ENCODE results near the gene ARHGAP44.
"Not testable (repeated sequence)": the region's sequence is repeated elsewhere in the genome, so short reads cannot be mapped to it uniquely, and the experiment has no call there.

The ARHGAP44 gene

DNA sequence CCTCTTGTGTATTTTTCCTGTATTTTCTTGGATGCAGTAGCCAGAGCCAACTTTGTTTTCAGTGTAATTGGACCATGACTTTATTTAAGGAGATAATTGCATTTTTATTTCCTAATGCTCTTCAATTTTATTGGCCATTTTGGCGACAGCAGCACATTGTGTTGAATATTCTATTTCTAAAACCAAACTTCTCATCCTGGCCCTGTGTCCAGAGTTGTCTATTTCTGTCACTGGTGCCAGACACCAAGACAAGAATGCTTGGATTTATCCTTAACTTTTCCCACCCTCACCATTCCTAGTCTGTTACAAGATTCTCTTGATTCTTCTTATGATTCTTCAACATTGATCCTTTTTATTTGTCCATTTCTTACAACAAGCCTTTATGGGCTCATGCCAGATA, 37.1 kb downstream of the ARHGAP44 start:
- DNase-seq: no peak

DNA sequence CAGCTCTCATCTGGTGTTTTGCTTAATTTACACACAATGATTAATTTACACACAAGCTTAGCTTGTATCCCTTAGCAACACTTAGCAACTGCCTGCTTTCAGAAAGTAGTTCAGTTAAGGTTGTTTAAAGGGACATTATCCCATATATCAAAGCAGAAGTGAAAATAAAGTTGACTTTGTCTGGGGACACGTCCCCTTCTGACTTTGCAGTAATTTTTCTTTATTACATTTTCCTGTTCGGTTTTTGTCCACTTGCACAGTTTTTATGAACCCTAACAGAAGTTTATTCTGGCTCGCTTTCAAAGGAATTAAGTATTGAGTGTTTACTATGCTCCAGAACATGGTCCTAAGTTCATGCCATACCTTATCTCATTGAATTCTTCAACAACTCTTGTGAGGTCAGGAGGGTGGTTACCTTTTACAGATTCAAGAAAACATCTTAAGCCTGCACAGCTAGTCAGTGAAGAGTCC, 41.5 kb downstream of the ARHGAP44 start:
- DNase-seq: no peak

DNA sequence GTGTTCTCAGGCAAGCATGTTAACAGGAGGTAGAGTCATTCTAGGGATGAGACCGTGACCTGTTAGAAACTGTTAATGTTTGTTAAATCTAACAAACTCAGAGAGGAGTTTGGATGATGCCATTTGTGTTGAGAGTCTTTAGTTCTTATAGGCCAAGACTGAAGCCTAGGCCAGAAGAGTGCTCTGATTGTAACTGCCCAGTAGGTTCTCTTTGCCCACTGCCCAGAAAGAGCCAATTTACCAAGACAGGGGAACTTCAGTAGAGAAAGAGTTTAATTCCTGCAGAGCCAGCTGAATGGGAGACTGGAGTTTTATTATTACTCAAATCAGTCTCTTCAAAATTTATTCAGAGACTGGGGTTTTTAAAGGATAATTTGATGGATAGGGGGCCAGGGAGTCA, 42.5 kb downstream of the ARHGAP44 start:
- no peak for DNase-seq

DNA sequence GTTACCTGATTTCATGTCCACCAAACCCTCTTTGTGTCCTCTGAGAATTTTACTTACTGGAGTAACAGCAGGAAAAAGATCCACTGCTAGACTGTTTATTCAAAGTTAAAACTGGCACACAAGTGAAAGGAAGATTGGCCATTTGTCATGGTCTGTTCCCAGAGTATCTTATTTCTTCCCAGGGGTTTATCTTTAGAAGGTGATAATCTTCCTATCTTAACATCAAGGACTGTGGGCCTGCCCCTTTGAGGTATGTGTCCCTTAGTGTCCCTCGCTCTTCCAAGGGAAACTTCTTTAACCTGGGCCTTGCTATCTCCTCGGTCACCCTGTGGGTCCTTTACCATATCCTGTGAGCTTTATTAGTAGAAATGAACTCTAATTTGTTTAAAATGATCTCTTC, 49.7 kb downstream of the ARHGAP44 start:
- no peak for DNase-seq

DNA sequence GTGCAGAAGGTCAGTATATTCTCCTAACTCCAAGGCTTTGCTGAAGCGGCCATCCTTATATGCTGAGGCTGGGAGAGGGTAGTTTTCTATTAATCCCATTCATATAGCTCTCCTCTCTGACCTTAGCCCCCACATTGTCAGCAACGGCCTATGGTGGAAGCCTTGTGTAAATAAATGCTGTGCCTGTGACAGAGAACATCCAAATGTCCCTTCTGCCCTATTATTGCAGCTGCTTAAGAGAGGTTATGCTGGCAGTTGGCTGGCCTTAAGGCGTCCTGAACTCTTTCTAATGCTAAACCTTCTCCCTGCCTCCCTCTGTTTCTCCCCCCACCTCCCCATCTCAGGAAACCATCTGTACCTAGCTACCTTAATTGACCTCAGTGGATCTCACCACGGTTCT, 53.6 kb downstream of the ARHGAP44 start:
- no peak for DNase-seq

DNA sequence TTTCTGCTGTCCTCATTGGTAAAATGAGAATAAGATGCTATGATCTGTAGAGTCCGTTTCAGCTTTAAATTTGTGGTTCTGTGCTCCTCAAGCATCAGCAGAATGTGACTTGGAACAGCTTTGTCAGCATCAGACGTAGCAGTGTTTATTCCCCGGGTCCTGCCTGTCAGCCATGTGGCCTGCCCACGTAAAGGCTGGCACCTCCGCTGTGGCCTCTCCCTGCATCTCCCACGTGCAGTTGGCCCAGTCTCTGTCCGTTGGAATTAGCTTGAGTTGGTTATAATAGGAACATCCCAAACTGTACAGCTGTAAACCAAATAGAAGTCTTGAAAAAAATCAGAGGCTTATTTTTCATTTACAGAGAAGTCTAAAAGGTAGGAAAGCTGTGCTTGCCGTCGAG, 61.7 kb downstream of the ARHGAP44 start:
- DNase-seq: no peak

DNA sequence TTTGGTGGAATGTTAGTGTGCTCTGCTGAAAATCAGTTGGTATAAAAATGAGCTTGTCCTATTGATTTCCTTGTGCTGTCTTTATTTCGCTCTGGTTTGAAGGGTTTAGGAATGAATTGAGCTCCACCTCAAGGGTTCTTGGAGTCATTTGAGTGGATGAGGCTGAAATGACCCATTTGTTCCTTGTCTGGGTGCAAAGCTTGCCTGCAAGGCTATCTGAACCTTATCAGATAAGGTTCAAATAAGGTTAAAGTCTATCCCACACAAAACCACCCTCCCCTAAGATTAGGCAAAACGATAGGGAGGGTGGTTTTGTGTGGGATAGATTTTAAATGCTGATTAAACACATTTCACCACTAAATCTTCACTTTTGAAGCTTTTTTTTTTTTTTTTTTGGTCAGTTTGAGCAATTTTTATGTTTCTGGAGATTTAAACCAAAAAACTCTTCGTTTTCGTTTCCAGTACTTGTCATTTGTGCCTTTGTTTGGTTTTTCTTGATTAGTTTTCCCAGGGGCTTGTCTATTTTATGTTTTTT, 62.7 kb downstream of the ARHGAP44 start:
- DNase-seq: no peak

DNA sequence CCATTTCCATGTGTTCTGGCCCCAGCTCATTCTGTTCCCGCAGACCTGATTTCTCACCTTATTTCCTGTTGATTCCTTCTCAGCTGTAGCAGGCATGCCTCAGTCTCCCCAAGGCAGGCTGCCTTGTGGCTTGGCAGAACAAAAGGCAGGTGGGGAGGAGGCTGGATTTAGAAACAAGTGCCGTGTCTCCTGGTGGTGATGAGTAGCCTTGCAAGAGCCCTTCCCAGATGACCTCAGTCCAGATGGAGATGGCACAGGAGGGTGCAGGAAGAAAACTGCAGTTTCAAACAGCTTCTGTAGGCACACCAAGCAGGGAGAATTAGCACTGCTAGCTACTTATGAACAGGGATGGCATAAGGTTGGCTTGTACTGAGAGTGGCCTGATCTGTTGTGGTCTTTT, 64.6 kb downstream of the ARHGAP44 start:
- DNase-seq: no peak

DNA sequence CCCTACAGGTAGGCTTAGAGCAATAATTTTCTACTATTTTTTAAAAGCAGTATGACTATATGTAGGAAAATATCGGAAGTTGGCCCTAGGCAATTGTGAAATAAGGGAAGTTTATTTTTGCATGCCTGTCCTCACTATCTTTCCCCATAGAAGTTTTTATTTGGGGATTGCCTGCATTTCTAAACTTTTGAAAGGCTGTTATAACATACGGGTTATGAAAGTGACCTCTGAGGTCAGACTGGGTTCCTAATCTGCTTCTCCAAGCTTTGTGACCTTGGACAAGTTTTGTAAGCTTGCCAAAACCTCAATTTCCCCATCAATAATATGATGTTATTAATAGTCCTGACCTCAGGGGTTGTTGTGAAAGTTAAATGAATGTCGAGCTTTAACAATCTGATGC, 67.1 kb downstream of the ARHGAP44 start:
- no peak for DNase-seq

DNA sequence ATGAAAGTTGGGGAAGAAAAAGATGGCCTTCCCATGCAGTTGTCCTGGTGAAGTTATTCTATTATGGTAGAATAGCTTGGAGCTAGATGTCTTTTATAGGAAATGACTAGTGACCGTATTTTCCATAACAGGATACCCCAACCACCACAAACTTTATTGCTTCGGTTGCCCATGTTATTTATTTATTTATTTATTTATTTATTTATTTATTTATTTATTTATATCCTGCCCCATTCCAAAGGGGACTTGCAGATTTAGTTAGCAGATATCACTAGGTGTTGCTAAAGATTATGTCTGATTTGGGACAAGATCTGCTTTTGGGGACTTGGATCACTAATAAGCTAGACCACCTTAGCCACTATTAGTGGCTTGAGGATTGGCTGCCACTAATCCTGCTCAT, 68.3 kb downstream of the ARHGAP44 start:
- no peak for DNase-seq

DNA sequence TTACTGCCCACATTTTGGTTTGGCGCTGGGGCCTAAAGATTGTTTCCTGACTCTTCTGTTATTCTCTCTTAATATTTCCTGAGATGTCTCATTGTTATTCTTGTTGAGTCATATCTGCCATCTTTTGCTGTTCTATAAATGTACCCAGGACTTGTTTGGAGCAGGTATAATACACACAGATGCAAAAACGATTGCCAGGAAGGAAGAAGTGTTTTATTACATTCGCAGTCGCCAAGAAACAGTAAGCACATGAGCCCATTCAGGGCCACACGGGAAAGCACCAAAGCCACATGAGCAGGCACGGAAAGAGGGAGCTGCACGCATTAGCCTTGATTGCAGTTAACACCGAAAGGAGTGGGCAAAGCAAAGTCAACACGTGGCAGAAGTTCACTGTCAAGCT, 70.2 kb downstream of the ARHGAP44 start:
- DNase-seq: no peak

DNA sequence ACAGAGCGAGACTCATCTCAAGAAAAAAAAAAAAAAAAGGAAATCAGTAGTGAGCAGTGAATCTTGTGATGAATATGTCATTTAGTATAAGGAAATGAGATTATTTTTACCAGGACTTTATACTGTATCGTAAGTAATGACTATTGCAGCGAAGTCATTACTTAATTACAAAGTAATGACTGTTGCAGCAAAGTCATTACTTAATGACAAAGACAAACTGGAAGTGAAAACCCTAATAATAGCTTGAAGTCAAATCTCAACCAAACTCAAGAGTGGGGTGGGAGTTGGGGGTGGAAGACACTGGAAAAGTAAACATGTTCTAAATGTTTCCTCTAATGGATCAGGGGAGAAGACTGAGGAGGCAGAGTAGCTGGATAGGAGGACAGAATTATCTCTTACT, 76.5 kb downstream of the ARHGAP44 start:
- DNase-seq: no peak

DNA sequence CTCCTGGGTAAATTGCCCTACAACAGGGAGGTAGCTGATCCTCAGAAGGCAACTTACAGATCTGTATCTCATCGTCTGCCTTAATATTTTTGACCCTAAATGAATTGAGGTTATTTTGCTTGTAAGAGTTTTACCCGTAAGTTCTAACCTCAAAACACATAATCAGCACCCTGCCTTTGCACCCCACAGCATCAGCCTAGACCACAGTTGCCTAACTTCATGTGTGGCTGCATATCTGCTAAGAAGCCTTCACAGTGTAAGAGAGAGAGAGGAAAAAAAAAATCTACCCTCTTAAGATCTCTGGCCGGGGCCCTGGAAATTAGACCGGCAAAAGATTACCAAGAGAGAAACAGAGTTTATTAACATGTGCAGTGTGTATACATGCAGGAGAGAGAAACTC, 76.9 kb downstream of the ARHGAP44 start:
- no peak for DNase-seq

DNA sequence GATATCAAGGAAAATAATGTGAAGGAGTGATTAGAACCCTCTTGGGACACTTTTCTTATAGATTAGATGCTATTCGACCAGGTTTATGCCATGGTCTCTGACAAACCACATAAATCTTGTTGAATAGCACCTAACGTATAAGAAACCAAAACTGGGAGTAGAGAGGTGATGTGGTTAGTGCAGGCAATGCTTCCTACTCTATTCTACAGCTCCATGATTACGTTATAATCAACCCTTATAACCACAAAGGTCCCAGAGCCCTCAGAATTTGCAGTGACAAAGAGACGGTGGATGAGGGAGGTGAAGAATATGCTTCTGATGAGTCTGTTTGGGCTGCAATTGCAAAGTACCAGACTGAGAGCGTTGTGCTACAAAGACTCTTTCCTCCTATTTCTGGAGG, 78.4 kb downstream of the ARHGAP44 start:
- no peak for DNase-seq

DNA sequence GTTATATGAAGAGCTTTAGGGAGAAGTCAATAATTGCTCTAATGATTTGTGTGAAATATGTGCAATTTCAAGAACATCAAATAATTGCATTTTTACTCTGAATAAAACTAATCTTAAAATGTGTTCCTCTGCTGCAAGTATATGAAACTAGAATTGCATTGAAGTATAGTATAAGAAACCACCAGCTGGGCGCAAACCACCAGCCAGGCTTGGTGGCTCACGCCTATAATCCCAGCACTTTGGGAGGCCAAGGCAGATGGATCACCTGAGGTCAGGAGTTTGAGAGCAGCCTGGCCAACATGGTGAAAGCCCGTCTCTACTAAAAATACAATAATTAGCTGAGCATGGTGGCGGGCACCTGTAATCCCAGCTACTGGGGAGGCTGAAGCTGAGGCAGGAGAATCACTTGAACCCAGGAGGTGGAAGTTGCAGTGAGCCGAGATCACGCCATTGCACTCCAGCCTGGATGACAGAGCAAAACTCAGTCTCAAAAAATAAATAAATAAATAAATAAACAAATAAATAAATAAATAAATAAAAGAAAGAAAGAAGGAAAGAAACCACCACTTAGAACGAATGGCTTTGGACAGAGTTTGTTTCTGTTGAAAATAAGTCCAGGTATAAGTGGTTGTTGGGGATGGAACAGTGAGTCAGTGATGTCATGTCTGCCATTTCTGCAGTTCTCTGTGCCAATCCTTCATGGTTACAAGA, 84.3 kb downstream of the ARHGAP44 start:
- not testable (repeated sequence) for DNase-seq

DNA sequence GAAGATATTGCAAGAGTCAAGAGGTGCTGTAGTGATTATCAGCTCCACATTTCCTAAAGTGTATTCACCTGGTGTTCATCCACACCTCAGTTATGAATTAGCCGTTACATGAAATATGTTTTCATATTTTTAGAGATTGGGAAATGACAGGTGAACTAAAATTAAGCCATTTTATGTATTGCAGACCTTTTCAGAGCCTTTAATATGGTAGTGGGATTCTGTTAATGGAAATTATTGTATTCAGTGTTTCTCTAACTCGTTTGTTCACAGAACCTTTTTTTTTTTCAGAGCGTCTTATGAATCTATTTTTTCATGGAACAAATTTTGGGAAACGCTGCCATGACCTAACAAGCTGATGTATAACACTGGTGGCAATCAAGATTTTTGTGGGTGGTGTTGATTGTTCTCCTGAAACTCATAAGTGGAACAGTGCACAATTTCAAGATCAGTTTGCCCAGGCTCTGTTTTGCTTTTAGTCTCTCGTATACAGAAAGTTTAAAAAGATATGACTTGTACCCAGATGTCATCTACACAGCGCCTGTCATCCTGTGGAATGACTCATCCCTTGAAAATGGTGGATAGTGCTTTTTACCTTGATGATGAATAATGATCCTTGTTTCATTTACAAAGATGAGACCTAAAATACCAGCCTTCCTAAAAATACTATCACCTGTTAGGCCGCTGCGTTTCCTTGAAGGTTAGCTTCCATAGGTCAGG, 88.8 kb downstream of the ARHGAP44 start:
- no peak for DNase-seq

DNA sequence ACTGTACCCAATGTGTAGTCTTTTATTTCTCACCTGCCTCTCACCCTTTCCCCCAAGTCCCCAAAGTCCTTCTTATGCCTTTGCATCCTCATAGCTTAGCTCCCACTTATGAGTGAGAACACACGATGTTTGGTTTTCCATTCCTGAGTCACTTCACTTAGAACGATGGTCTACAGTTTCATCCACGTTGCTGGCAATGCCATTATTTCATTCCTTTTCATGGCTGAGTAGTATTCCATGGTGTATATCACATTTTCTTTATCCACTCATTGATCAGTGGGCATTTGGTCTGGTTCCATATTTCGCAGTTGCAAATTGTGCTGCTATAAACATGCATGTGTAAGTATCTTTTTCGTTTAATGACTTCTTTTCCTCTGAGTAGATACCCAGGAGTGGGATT, 89.8 kb downstream of the ARHGAP44 start:
- DNase-seq: not testable (repeated sequence)

DNA sequence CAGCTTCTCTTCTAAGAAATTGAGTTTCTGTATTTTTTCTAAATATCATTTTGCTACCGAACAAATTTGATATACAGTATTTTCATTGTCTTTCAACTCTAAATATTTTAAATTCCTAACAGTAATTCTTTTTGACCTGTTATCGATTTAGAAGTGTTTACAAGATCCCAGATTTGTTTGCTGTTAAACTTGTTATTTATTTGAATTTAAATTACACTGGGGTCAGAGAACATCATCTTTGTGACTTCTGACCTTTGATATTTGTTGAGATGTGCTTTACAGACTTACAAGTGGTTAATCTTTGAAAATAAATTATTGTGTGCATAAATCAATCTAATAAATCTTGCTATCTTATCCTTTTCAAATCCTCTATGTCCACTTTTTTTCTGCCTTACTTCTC, 94.2 kb downstream of the ARHGAP44 start:
- DNase-seq: no peak

DNA sequence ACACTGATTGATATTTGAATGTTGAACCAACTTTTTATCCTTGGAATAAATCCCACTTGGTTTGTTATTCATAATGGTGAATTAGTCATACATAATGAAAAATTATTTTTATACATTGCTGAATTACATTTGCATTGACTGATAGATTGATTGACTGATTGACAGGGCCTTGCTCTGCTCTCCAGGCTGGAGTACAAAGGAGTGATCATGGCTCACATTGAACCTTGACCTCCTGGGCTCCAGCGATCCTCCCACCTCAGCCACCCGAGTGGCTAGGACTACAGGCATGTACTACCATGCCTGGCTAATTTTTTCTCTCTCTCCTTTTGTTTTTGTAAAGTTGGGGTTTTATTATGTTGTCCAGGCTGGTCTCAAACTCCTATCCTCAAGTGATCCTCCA, 97.8 kb downstream of the ARHGAP44 start:
- no peak for DNase-seq

DNA sequence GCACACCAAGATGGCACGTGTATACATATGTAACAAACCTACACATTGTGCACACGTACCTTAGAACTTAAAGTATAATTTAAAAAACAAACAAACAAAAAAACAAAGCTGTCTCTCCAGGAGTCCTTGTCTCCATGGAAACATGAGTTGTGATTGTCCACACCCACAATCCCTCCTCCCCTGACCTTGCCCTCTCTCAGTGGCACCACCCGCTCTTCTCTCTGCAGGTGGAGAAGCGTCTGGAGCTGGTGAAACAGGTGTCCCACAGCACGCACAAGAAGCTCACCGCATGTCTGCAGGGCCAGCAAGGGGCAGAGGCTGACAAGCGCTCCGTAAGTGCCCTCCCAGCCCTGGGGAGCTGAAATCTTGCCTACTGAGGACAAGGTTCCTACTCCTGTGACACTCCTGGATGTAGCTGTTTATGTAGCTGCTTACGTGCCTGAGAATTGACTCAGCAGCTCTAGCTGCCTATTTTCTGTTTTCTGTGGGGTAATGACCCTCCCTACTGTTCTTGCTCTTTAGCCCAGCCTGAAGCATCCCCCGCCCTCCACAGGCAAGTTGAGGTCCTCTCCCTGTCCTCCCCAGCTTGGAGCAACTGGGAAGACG, 107.0 kb downstream of the ARHGAP44 start:
- DNase-seq: no peak

DNA sequence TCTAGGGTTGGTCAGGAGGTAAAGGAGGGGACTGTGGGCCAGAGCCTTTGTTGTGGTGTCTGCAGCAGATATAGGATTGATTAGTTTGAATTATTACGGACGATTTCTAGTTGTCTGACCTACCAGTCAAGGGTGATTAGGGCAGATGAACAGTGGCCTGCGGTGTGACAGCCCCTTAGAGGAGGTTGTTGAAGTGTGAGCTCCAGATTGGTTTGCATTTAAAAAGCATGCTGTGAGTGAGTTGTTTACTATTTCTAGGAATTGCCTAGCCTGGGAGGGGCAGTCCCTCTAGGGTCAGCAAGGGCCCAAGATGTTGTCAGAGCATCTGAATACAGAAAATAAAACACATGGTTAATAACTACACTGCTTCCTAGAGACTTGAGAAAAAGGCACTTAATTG, 108.8 kb downstream of the ARHGAP44 start:
- no peak for DNase-seq

DNA sequence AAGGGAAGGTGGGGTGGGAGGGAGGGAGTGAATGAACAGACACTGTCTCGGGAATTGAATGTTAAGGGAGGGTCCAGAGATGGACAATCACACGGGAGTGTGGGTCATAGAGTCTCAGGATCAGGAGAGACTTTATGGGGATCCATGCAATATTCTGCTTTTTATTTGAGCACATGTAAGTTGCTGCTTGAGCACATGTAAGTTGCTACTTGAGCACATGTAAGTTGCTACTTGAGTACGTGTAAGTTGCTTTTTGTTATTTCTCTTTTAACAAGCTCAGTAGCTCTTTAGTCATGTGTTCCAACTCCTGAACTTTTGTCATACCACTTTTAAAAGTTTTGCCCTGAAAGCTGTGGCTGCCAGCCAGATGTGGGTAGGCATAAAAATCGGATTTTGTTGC, 110.3 kb downstream of the ARHGAP44 start:
- DNase-seq: no peak

DNA sequence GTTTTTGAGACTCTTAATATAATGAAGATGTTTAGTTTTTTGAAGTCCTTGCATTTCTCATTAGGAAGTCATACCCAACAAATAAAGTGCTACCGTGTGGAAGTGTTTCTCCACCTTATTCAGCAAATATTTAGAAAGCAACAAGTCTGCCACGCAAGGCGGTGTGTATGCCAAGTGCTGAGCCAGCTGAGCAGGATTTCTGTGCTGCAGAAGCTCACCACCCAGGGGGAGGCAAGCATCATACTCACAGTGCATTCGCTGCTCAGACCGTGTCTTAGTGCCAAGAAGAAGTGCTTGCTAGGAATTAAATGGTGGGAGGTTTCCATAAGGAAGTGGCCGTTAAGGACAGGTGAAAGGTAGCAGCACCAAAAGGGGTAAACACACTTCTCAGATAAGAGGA, 111.2 kb downstream of the ARHGAP44 start:
- no peak for DNase-seq

DNA sequence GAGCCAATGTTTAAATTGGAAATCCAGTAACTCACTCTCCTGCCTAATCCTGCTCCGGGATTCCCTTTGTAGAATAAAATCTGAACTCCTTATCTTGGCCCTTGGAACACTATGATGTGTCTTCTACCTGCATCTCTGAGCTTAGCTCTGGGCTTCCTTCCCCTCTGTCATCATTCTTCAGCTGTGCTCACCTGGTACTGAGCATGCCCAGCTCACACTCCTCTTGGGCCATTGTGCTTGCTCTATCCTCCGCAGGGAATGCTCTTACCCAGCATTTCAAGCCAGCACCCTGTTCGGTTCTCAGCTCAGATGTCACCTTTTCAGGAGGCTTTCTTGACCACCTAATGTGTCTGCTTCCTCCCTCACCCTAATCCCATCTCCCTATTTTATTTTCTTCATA, 112.7 kb downstream of the ARHGAP44 start:
- DNase-seq: no peak

Measured in activated CD8-positive, alpha-beta memory T cell treated with anti-CD3 and anti-CD28 coated beads for 24 hours (primary cell).